ENCODE data around the gene ALKBH3. TPM values are rescaled to one million over a fixed set of nuclear protein-coding genes. Genes with fewer than 3 reads are reported as not detected.
A peak's percentile ranks its signal among the peaks of the same experiment; 100 is the strongest.

ALKBH3 gene
- total RNA-seq, 4 donors from 2014 or later, result 27.5 to 44.1 (median 42.0) TPM

GRCh38 chr11:43845816-43846215, 34.8 kb upstream of the ALKBH3 start:
- Histone ChIP-seq H3K9me3 (no peaks in the 10 kb centered on the region), H3K4me3 (no peak overlapping the region), H3K27me3 (no peaks in the 10 kb centered on the region), H3K36me3 (no peaks in the 10 kb centered on the region), H3K4me1 (no peaks in the 10 kb centered on the region), H3K27ac (no peak overlapping the region)
- DNase-seq, result no peak
- ATAC-seq, result no peak
- TF ChIP-seq POLR2A (IDR thresholded peaks at IDR 0.05), result no peak
- no peak for TF ChIP-seq CTCF (IDR thresholded peaks at IDR 0.05 in 4 of 5, conservative IDR thresholded peaks at IDR 0.05 in 1 of 5)
- in situ Hi-C loops (cut with MboI; ENCODE audit: low sequenced_read_pairs in 4 of 4), result loop anchor here in 1 of 4 donors (25.0 kb wide), 1 partner anchor 359 kb away; no protein-coding TSS in a partner anchor
- intact Hi-C loops (cut with DNase I; ENCODE audit: low total_unique reads), result loop anchor here (10.0 kb wide), 1 partner anchor 351 kb away; no protein-coding TSS in a partner anchor

DNA sequence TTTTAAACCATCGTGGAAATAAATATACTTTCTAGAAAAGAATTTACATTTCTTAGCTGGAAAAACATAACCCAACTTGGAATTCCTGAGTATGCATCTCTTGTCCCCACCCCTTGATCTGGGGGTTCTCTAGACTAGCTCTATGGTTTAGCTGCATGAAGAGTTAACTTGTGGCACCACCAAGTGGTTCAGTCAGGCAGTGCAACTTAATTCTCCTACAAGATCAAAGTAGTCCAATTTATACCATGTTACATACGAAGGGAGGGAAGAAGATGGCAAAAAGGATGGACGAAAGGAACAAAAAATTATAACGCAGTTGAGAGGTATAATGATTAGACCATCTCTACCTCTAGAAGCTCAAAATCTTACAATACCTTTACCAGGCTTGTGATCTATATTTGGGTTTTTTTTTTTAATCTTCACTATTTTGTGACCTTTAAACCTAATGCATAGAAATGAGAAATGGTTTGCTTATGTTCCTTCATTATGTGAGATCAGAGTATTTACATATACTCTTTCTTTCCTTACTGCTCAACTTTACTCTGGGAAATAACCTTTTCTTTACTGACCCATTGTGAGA, 28.5 kb upstream of the ALKBH3 start:
- Histone ChIP-seq H3K27ac (no peak overlapping the region), H3K4me3 (no peak overlapping the region), H3K27me3 (no peaks in the 10 kb centered on the region), H3K9me3 (no peaks in the 10 kb centered on the region), H3K36me3 (peaks cover 0 to 5% of the 10 kb centered on the region in 2 donors), H3K4me1 (no peaks in the 10 kb centered on the region)
- in situ Hi-C loops (cut with MboI; ENCODE audit: low sequenced_read_pairs in 4 of 4), result no loop called here
- TF ChIP-seq POLR2A (IDR thresholded peaks at IDR 0.05), result no peak
- TF ChIP-seq CTCF (IDR thresholded peaks at IDR 0.05 in 4 of 5, conservative IDR thresholded peaks at IDR 0.05 in 1 of 5), result peak; percentile 75 to 82 (median 80)
- intact Hi-C loops (cut with DNase I; ENCODE audit: low total_unique reads), result loop anchor here (1.0 kb wide), 1 partner anchor 27 kb away; no protein-coding TSS in a partner anchor
- DNase-seq (peak in 1 of 2 donors; percentile 39), ATAC-seq (peak; percentile 58 to 80)

DNA sequence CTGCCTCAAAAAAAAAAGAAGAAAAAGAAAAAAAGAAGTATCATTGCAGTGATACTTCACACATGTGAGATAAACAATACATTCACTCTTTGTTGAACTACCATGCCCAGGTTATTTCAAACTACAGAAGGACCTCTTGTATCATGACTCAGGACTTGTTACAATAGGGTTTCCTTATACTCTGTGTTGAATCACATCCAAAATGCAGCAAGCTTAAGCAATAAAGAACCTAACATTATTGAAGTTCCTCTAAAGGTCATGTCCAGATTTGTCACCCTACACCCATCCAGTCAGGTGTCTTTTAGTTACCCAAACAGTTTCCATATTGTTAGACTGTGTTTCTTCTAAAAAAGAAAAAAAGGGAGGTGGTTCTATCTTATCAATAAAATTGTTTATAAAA, 26.9 kb upstream of the ALKBH3 start:
- ATAC-seq, result no peak

DNA sequence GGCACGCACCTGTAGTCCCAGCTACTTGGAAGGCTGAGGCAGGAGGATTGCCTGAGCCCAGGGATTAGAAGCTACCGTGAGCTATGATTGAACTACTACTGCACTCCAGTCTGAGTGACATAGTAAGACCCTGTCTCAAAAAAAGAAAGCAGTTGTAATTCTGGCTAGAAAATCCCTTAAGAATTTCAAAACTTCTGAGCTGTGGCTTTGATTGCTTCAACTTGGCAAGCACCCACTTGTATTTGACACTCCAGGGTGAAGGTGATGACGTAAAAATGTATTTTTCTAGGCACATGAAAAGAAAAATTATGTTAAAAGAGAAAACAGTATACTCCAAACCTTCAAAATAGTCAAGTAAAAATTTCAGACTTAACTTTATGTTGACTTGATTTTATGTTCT, 23.6 kb upstream of the ALKBH3 start:
- H3K27ac ChIP-seq, result no peak overlapping the region
- H3K36me3 ChIP-seq, result peaks cover 0 to 5% of the 10 kb centered on the region in 2 donors
- intact Hi-C loops (cut with DNase I; ENCODE audit: low total_unique reads), result no loop called here
- no peak for ATAC-seq
- TF ChIP-seq CTCF (IDR thresholded peaks at IDR 0.05 in 4 of 5, conservative IDR thresholded peaks at IDR 0.05 in 1 of 5), result no peak
- no peak for TF ChIP-seq POLR2A (IDR thresholded peaks at IDR 0.05)
- no peaks in the 10 kb centered on the region for H3K4me1 ChIP-seq
- no peaks in the 10 kb centered on the region for H3K9me3 ChIP-seq
- H3K4me3 ChIP-seq, result no peak overlapping the region
- in situ Hi-C loops (cut with MboI; ENCODE audit: low sequenced_read_pairs in 4 of 4), result no loop called here
- no peaks in the 10 kb centered on the region for H3K27me3 ChIP-seq
- no peak for DNase-seq

More for the DNA sequence above, 26.9 kb upstream of the ALKBH3 start:
- Histone ChIP-seq H3K9me3 (no peaks in the 10 kb centered on the region), H3K4me3 (no peak overlapping the region), H3K36me3 (peaks cover 0 to 5% of the 10 kb centered on the region in 2 donors), H3K4me1 (no peaks in the 10 kb centered on the region), H3K27me3 (no peaks in the 10 kb centered on the region), H3K27ac (no peak overlapping the region)
- DNase-seq, result no peak
- TF ChIP-seq CTCF (IDR thresholded peaks at IDR 0.05 in 4 of 5, conservative IDR thresholded peaks at IDR 0.05 in 1 of 5), result no peak
- TF ChIP-seq POLR2A (IDR thresholded peaks at IDR 0.05), result no peak
- intact Hi-C loops (cut with DNase I; ENCODE audit: low total_unique reads) (no loop called here), in situ Hi-C loops (cut with MboI; ENCODE audit: low sequenced_read_pairs in 4 of 4) (no loop called here)

Measured in gastrocnemius medialis (tissue), 4 donors.